ENCODE measurements around the gene TRAF7.

DNA sequence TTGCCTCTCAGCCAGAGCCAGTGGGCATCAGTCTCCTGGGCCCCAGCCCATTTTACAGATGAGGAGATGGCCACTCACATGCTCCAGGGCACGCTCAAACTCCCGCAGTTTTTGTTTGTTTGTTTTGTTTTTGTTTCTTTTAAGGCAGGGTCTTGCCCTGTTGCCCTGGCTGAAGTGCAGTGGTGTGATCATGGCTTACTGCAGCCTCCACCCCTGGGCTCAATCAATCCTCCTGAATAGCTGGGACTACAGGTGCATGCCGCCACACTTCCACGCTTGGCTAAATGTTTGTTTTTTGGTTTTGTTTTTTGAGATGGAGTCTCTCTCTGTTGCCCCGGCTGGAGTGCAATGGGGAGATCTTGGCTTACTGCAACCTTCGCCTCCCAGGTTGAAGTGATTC, 71.3 kb downstream of the TRAF7 start:
- TF ChIP-seq, protein P1, sequence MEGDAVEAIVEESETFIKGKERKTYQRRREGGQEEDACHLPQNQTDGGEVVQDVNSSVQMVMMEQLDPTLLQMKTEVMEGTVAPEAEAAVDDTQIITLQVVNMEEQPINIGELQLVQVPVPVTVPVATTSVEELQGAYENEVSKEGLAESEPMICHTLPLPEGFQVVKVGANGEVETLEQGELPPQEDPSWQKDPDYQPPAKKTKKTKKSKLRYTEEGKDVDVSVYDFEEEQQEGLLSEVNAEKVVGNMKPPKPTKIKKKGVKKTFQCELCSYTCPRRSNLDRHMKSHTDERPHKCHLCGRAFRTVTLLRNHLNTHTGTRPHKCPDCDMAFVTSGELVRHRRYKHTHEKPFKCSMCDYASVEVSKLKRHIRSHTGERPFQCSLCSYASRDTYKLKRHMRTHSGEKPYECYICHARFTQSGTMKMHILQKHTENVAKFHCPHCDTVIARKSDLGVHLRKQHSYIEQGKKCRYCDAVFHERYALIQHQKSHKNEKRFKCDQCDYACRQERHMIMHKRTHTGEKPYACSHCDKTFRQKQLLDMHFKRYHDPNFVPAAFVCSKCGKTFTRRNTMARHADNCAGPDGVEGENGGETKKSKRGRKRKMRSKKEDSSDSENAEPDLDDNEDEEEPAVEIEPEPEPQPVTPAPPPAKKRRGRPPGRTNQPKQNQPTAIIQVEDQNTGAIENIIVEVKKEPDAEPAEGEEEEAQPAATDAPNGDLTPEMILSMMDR (conservative IDR thresholded peaks at IDR 0.05 in 1 of 2, IDR thresholded peaks at IDR 0.05 in 1 of 2; ENCODE audit: extremely low read depth in 1 of 2, insufficient read depth in 1 of 2, low read depth in 1 of 2, low read length in 2 of 2), result no peak
- no peak for TF ChIP-seq EZH2 (IDR thresholded peaks at IDR 0.05; ENCODE audit: borderline replicate concordance, low read length)

Measured in mammary epithelial cell (primary cell).